GM23338 (cell line): ENCODE data around the gene MPP2.

ENCODE experiments used
- CTCF ChIP-seq, 2 experiments: fragments of 200-600 bp in 1 of 2; sonication (generic) in 1 of 2; conservative IDR thresholded peaks; 2 replicates each; pipeline versions ENCODE4 v1.5.1 to v1.6.1; 2016 to 2017; ENCODE audit warnings: antibody characterized with exemption in 2 of 2, low read depth in 2 of 2, mild to moderate bottlenecking in 2 of 2, moderate library complexity in 1 of 2
- EZH2phosphoT487 ChIP-seq: fragments of 200-600 bp; sonication (generic); IDR thresholded peaks from one replicate; pipeline ENCODE4 v1.8.1; 2018; ENCODE audit warnings: antibody characterized with exemption; ENCODE audit not compliant: unreplicated experiment

- TF ChIP-seq EZH2phosphoT487 (no peak), CTCF (conservative IDR thresholded peaks at IDR 0.05; ENCODE audit: low read depth in 2 of 2) (no peak)
Observed at GRCh38 chr17:43834106-43834505, 73.2 kb downstream of the MPP2 start.
